Activated T-cell treated with anti-CD3 and anti-CD28 coated beads for 1 hour (primary cell): ENCODE results near the gene CYP2W1.
"Not testable (repeated sequence)": the region's sequence is repeated elsewhere in the genome, so short reads cannot be mapped to it uniquely, and the experiment has no call there.

Experiments
- DNase-seq: peaks from one replicate; pipeline ENCODE4 v3.0.0-alpha.2; 2020; ENCODE audit warnings: low read depth

CYP2W1 gene

GRCh38 chr7:997404-998395 lies 14.7 kb downstream of the CYP2W1 start:
- DNase-seq = no peak

- no peak for DNase-seq
Measured at GRCh38 chr7:999149-999879, 16.3 kb downstream of the CYP2W1 start.

GRCh38 chr7:999941-1000935 lies 17.3 kb downstream of the CYP2W1 start:
- no peak for DNase-seq

- DNase-seq = not testable (repeated sequence)
Measured at GRCh38 chr7:1001069-1001770, 18.2 kb downstream of the CYP2W1 start.

- DNase-seq = not testable (repeated sequence)
Measured at GRCh38 chr7:1002026-1002425, 19.0 kb downstream of the CYP2W1 start.

- DNase-seq = not testable (repeated sequence)
Measured at GRCh38 chr7:1002445-1002844, 19.5 kb downstream of the CYP2W1 start.

DNA sequence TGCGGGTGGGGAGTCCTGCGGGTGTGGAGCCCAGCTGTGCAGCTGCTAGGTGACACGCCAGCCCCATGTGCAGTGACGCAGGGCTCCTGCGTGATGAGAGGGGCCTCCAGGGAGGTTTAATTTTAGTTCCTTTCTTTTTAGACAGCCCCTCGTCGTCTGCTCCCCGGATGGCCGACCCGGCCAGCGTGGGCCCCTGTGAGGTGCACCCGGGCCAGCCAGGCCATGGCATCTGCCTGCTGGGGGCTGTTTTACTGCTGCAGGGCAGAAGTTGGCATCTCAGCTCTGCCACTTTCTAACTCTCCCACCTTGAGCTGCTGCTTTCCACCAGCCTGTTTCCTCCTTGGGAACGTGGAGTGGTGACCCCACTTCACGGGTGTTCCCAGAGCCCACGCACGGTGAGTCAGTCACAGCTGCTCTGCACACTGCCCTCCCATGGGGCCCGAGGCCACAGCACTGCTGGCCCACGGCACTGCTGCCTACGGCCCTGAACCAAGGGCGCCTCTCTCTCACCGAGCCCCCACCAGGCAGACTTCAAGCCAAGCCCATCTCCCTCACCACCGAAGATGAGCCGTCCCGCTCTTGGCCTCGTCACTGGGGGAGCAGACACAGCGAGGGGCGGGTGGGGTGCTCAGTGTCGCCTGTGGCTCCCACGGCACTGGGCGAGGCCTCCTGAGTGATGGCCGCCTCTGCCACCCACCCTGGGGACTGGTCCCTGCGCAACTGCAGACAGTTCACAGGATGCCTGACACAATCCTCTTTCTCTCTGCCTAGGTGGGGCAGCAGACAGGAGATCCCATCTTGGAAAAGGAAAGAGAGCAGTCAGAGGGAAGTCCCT lies 21.3 kb downstream of the CYP2W1 start:
- DNase-seq = no peak

- no peak for DNase-seq
Measured at GRCh38 chr7:1005303-1005702, 22.3 kb downstream of the CYP2W1 start.

GRCh38 chr7:1007901-1008300 lies 24.9 kb downstream of the CYP2W1 start:
- no peak for DNase-seq

DNA sequence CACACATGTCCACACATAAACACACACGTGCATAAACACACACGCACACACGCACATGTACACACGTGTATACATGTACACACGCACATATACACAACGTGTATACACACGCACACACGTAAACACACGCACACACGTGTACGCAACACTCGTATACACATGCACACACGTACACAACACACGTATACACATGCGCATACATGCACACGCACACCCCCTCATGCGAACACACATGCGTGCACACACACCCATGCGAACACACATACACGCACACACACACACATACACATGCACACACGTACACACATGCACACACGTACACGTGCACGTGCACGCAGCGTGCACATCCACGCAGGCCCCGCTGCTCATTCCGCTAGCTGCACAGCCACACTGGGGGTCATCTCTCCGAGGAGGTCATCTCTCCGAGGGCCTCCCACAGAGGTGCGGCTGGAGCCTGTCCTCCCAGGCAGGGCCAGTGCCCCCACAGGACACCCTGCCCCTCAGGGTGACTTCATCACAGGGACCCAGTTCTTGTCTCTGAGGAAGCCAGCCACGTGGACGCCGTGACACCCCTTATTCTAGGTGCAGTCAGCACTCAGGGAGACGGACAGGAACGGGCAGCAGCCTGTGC lies 25.9 kb downstream of the CYP2W1 start:
- no peak for DNase-seq

DNA sequence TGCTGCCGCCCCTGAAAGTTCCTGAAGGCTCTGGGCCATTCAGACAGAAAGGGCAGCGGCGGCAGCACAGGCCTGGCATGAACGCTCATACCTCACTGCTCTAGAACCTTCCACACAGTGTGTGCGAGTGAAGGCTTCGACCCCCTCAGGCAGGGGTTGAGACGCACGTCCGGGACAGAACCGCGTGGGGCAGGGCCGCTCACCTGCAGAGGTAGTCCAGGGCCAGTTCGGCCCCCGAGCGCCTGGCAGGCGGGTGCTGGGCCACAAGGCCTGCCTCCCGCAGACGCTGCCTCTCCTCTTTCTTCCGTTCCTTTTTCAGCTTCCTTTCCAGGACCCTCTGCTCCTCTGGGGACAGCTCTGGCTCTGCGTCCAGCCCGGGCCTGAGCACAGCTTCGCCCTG lies 26.8 kb downstream of the CYP2W1 start:
- DNase-seq = no peak

GRCh38 chr7:1010226-1010625 lies 27.2 kb downstream of the CYP2W1 start:
- no peak for DNase-seq

DNA sequence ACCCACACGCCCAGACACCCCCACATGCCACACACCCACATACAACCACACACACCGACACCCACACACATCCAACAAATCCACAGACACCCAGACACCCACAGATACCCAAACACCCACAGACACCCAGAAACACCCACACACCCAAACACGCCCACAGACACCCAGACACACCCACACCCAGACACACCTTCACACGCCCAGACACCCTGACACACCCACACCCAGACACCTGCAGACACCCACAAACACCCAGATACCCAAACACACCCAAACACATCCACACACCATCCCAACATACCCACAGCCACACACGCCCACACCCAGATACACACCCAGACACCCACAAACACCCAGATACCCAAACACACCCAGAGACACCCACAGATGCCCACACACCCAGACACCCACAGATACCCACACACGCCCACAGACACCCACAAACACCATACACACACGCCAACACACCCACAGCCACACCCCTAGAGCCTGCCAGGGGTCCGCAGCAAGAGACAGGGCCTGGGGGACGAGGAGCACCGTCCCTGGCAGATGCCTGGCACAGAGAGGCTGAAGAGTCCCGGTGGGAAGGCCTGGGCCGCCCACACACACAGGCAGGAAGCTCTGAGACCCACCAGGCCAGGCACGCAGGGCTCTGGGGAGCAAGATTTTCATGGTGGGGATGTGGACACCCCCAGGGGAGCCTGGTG lies 28.5 kb downstream of the CYP2W1 start:
- no peak for DNase-seq

DNA sequence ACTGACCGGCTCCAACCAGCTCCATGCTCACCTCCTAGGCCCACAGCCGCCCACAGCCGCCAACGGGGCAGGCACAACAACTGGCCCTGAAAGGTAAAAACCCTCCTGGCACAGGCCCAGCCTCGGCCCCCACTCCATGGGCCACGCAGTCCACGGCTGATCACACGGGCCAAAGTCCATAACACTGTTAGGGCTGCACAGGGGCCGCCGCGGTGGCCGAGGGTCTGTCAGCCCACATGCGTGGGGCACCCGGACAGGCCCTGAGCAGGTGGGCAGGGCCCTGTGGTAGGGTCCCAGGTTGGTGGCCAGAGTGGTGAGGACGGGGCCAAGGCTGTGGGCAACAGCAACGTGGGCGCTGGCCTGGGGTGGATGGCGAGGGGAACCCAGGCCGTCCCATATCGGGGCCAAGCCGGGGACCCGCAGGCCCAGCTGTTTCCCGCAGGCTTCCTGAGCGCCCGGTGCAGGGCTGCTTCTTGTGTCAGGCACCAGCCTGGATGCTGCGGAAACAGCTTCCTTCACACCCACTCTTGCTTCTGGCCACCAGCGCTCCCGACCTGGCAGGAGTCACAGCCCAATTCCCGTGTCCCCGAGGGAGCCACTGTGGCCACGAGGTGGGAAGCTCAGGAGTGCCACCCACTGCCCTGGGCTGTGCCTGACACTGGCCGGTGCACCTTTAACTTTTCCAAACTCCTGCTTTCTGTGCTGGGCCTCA lies 29.2 kb downstream of the CYP2W1 start:
- no peak for DNase-seq

DNA sequence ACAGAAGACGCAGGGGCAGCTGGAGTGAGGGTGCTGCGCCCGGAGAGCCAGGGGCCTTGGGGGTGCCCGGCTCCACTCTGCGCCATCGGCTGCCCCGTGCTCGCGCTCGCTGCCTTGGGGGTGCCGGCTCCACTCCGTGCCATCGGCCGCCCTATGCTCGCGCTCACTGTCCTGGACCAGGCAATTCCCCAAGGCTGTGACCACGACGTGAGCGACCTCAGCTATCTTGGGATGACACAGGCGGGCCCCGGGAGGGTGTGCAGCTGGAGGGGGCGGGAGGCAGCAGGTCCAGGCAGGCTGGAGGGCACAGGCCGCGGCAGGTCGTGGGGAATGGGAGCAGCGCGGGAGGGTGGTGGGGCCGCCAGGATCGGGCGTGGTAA lies 29.7 kb downstream of the CYP2W1 start:
- DNase-seq = no peak

- no peak for DNase-seq
Measured at GRCh38 chr7:1013581-1013980, 30.6 kb downstream of the CYP2W1 start.

- no peak for DNase-seq
Measured at GRCh38 chr7:1014681-1015080, 31.7 kb downstream of the CYP2W1 start.
